ENCODE results near the gene PCBP3.

The PCBP3 gene

DNA sequence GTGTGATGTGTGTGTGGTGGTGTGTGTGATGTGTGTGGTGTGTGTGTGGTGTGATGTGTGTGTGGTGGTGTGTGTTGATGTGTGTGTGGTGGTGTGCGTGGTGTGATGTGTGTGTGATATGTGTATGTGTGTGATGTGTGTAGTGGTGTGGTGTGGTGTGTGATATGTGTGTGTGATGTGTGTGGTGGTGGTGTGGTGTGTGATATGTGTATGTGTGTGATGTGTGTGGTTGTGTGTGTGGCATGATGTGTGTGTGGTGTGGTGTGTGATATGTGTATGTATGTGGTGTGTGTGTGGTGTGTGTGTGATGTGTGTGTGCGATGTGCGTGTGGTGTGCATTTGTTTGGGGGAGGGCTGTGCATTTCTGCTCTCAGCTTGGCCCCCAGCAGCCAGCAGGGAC is 7.1 kb upstream of the PCBP3 start:
- H3K27me3 ChIP-seq = no peaks in the 10 kb centered on the region
- H3K4me3 ChIP-seq = no peak overlapping the region
- TF ChIP-seq Cebpa-rat (IDR thresholded peaks at IDR 0.05) = no peak
- H3K4me2 ChIP-seq = peak overlapping the region in 7 of 11 experiments; percentile 6 to 92 (median 46); a peak in 11 of 22 replicates
- 0 out of 22 replicates have a peak overlapping the region, but pooled peaks of 1 of the 11 experiments have one; percentile 8 for H3K27ac ChIP-seq
- peaks cover 15 to 20% (median 17%) of the 10 kb centered on the region in 11 experiments for H3K9me3 ChIP-seq (replicated peaks in 1 of 11)
- H3K9ac ChIP-seq = 0 out of 22 replicates have a peak overlapping the region, but pooled peaks of 1 of the 11 experiments have one; percentile 1
- H3K36me3 ChIP-seq = peaks cover 0 to 7% (median 3%) of the 10 kb centered on the region in 11 experiments; a peak in 12 of 22 replicates
- H3K4me1 ChIP-seq = peaks cover 34 to 89% (median 83%) of the 10 kb centered on the region in 10 experiments
- peaks cover 0 to 17% (median 0%) of the 10 kb centered on the region in 11 experiments; a peak in 2 of 22 replicates for H4K20me1 ChIP-seq

DNA sequence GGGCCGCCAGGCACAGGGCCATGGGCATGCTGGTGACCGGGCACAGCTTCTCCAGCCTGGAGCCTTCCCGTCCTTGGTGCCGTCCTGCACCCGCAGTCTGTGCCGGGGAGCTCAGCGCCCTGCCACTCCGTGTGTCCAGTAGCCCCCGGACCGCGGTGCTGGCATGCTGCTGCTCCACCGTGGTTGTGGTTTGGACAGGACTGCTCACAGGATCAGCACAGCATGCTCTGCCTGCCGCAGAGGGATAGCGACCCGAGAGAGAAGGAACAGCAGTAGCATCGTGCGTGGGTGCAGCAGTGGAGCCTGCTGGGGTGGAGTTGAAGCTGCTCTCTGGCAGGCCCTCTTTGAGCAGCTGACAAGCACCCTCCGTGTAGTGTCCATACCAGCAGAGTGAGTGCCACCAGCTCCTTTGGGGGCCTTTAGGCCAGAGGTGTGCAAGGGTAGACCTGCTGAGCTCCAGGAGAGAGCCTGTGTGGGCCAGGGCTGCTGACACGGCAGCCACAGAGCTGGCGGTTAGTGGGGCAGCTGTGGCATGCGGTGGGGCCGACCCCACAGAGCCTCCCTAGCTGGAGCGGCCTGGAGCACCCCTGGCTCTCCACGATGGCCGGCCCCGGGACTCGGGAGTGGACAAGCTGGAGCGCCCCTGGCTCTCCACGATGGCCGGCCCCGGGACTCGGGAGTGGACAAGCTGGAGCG is 6.4 kb upstream of the PCBP3 start:
- H3K27me3 ChIP-seq = no peaks in the 10 kb centered on the region
- peaks cover 8 to 14% (median 11%) of the 10 kb centered on the region in 11 experiments for H3K9me3 ChIP-seq (replicated peaks in 1 of 11)
- H3K9ac ChIP-seq = 0 out of 22 replicates have a peak overlapping the region, but pooled peaks of 1 of the 11 experiments have one; percentile 1
- H3K4me2 ChIP-seq = peak overlapping the region in 7 of 11 experiments; percentile 6 to 86 (median 21); a peak in 9 of 22 replicates
- peaks cover 0 to 3% (median 0%) of the 10 kb centered on the region in 11 experiments; a peak in 1 of 22 replicates for H3K36me3 ChIP-seq
- 0 out of 22 replicates have a peak overlapping the region, but pooled peaks of 1 of the 11 experiments have one; percentile 8 for H3K27ac ChIP-seq
- H3K4me1 ChIP-seq = peaks cover 39 to 89% (median 83%) of the 10 kb centered on the region in 10 experiments
- H3K4me3 ChIP-seq = no peak overlapping the region
- H4K20me1 ChIP-seq = peaks cover 0 to 17% (median 0%) of the 10 kb centered on the region in 11 experiments; a peak in 2 of 22 replicates
- no peak for TF ChIP-seq Cebpa-rat (IDR thresholded peaks at IDR 0.05)

DNA sequence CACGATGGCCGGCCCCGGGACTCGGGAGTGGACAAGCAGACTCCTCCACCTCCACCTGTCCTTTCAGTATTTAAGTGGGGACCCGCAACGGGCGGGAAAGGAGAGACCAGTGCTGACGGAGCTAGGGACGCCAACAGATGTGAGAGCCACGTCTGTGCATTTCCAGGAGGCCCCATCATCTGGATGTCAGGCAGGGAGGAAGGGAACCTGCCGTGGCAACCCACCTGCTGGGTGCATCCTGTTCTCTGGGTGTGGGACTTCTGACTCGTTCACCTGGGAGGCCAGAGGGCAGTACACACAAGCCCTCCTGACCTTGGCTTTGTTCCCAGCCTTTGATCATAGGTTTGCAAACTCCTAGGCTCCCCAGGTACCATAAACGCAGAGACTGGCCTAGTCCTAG is 5.6 kb upstream of the PCBP3 start:
- H3K9ac ChIP-seq = no peak overlapping the region
- peaks cover 0 to 17% (median 0%) of the 10 kb centered on the region in 11 experiments; a peak in 2 of 22 replicates for H4K20me1 ChIP-seq
- TF ChIP-seq Cebpa-rat (IDR thresholded peaks at IDR 0.05) = no peak
- H3K9me3 ChIP-seq (replicated peaks in 1 of 11) = peaks cover 3 to 6% (median 3%) of the 10 kb centered on the region in 11 experiments; a peak in 20 of 22 replicates
- H3K36me3 ChIP-seq = peaks cover 0 to 2% (median 0%) of the 10 kb centered on the region in 11 experiments; a peak in 1 of 22 replicates
- no peak overlapping the region for H3K4me3 ChIP-seq
- H3K27me3 ChIP-seq = no peaks in the 10 kb centered on the region
- H3K4me2 ChIP-seq = peak overlapping the region in 6 of 11 experiments; percentile 86 to 97 (median 94); a peak in 8 of 22 replicates
- H3K4me1 ChIP-seq = peaks cover 39 to 86% (median 78%) of the 10 kb centered on the region in 10 experiments
- no peak overlapping the region for H3K27ac ChIP-seq

DNA sequence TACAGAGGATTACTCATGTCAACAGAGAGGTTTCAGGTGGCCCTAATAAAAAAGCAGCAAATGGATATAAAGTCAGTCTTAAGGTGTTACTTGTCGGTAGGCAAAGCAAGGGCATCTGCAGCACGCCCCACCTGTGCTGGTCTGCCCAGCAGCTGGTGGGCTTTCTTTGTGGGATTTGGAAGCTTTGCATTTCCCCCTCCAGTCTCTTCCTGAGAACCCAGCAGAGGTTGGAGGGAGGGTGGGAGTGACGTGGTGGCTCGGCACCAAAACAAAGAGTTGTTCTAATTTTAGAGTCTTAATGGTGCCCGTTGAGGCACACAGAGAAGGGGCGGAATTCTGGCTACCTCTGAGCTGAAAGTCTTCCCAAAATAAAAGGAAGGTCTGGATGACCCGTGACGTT is 4.8 kb upstream of the PCBP3 start:
- TF ChIP-seq Cebpa-rat (IDR thresholded peaks at IDR 0.05) = no peak
- Histone ChIP-seq H3K4me3 (no peak overlapping the region), H3K27me3 (no peaks in the 10 kb centered on the region), H3K36me3 (no peaks in the 10 kb centered on the region), H3K9me3 (replicated peaks in 1 of 11) (no peaks in the 10 kb centered on the region), H3K4me1 (peaks cover 39 to 83% (median 76%) of the 10 kb centered on the region in 10 experiments), H3K9ac (peak overlapping the region in 2 of 11 experiments; percentile 5 to 23; a peak in 3 of 22 replicates), H4K20me1 (peaks cover 0 to 17% (median 0%) of the 10 kb centered on the region in 11 experiments; a peak in 5 of 22 replicates), H3K27ac (peak overlapping the region in 3 of 11 experiments; percentile 63 to 75 (median 73); a peak in 5 of 22 replicates), H3K4me2 (peak overlapping the region in 10 of 11 experiments; percentile 75 to 97 (median 90); a peak in 18 of 22 replicates)

DNA sequence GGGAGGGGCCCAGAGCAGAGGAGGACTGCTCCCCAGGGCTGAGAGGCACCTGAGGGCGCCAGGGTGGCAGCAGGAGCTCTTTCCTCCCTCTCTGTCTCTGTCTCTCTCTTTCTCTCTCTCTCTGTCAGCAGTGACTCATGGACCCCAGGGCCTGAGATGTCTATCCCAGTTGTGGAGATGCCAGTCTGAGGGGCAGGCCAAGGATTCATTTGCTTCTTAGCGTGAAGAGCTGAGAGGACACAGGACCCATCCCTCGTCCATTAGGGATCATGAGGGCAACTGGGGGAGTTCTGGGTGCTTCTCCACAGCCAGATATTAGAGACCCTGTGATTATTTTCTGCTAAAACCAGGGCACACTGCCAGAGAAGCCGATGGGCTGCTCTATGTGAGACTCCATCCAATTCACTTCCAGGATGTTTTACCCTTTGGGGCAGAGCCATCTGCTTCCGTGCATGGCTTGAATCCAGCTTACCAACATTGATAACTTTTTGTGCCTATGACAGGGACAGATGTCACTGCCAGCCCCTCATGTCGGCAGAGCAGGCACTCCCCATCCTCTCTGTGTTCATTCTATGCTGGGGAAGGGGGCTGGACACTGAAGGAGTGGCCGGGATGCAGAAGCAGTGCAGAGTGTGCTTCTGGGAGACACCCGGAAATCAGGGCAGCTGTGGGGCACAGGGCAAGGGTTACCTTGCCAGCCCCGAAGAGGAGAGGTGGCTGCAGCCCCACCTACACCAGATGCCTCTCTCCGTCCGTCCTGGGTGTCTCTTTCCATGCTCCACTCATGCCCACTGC is 4.1 kb upstream of the PCBP3 start:
- H3K27ac ChIP-seq = peak overlapping the region in 7 of 11 experiments; percentile 59 to 75 (median 65); a peak in 10 of 22 replicates
- H3K4me2 ChIP-seq = peak overlapping the region; percentile 75 to 97 (median 88)

DNA sequence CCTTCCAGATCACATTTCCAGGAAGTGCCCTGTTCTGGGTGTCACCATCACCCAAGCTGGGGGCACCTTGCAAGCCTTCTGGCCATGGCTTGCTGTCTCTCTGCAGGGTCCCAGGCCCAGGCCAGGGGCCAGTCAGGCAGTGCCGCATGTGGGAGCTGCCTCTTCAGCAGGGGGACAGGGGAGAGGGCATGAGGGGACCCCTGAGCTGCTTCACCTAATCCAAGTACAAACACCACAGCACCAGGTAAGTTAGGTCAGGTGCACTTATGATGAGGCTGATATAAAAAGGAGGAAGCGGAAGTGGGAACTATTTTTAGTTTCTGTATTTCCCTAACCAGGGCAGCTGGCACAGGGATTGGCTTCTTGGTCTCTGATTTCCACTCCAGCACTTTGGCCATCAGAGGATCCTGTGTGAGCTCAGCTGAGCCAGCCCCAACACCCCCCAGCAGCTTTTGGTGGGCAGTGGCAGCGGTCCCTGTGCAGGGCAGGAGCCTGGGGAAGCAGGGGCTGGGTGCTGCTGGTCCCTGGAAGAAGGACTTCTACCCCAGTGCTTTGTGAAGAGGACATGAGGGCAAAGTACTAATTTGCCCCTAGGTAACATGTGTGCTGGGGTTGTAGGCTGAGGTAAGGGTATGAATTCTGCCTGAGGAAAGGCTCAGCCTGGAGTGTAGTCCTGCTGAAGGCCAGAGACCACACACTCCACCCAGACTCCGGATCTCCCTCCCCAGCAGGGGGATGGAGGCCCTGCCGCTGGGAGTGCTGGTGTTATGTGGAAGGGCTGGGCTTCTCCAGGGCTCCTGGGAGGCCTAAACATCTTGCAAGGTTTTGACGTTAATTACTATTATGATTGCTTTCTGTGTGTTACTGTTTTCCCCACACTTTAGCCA is 3.3 kb upstream of the PCBP3 start:
- H3K27ac ChIP-seq = peak overlapping the region in 9 of 11 experiments; percentile 47 to 75 (median 63); a peak in 19 of 22 replicates
- H3K4me1 ChIP-seq = peaks cover 41 to 80% (median 75%) of the 10 kb centered on the region in 10 experiments
- H3K27me3 ChIP-seq = no peaks in the 10 kb centered on the region
- H3K9me3 ChIP-seq (replicated peaks in 1 of 11) = no peaks in the 10 kb centered on the region
- peak overlapping the region in 3 of 10 experiments; percentile 18 to 23 (median 18); a peak in 6 of 20 replicates for H3K4me3 ChIP-seq
- peak overlapping the region; percentile 22 to 68 (median 54); a peak in 18 of 22 replicates for H3K9ac ChIP-seq
- peak overlapping the region; percentile 75 to 97 (median 88) for H3K4me2 ChIP-seq
- no peak for TF ChIP-seq Cebpa-rat (IDR thresholded peaks at IDR 0.05)
- H4K20me1 ChIP-seq = peaks cover 0 to 31% (median 12%) of the 10 kb centered on the region in 11 experiments; a peak in 19 of 22 replicates
- no peaks in the 10 kb centered on the region for H3K36me3 ChIP-seq

More for the DNA sequence above, 4.1 kb upstream of the PCBP3 start:
- Histone ChIP-seq H3K4me1 (peaks cover 41 to 80% (median 75%) of the 10 kb centered on the region in 10 experiments), H4K20me1 (peaks cover 0 to 23% (median 4%) of the 10 kb centered on the region in 11 experiments; a peak in 18 of 22 replicates), H3K36me3 (no peaks in the 10 kb centered on the region), H3K9me3 (replicated peaks in 1 of 11) (no peaks in the 10 kb centered on the region), H3K4me3 (no peak overlapping the region; a peak in 1 of 20 replicates), H3K27me3 (no peaks in the 10 kb centered on the region), H3K9ac (peak overlapping the region in 6 of 11 experiments; percentile 3 to 68 (median 63); a peak in 9 of 22 replicates)
- TF ChIP-seq Cebpa-rat (IDR thresholded peaks at IDR 0.05) = no peak

DNA sequence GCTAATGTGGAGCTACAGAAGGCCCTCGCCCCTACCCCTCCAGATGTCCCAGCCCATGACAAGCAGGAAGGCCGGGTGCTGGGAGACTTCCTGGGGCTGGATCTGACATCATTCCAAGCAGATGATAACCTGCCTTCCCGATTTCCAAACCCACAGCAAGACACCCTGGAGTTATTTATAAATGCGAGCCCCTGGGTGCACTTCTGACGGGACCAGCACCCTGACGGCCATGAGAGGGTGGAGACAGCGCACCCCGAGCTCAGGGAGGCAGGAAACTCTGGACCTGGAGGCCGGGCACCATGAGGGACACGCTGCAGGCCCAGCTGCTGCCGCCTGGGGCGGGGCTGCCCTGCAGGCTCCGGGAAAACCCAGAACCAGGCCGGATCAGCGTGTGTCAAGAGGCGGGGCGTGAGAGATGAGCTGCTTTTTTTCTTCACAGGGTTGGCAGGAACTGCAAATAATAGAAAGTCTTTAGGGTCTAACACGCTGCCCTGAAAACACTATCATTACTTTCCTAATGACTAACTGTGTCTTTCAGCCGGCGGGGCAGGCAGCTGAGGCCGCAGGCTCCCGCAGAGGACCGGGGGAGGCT is 2.5 kb upstream of the PCBP3 start:
- H3K4me2 ChIP-seq = peak overlapping the region; percentile 75 to 97 (median 88)
- H3K9ac ChIP-seq = peak overlapping the region in 9 of 11 experiments; percentile 22 to 68 (median 55); a peak in 16 of 22 replicates
- H3K36me3 ChIP-seq = no peaks in the 10 kb centered on the region
- peak overlapping the region in 2 of 10 experiments; percentile 18 to 23; a peak in 4 of 20 replicates for H3K4me3 ChIP-seq
- H3K27me3 ChIP-seq = no peaks in the 10 kb centered on the region
- peak overlapping the region in 9 of 11 experiments; percentile 47 to 75 (median 63); a peak in 17 of 22 replicates for H3K27ac ChIP-seq
- no peaks in the 10 kb centered on the region for H3K9me3 ChIP-seq (replicated peaks in 1 of 11)
- H3K4me1 ChIP-seq = peaks cover 41 to 79% (median 75%) of the 10 kb centered on the region in 10 experiments
- no peak for TF ChIP-seq Cebpa-rat (IDR thresholded peaks at IDR 0.05)
- H4K20me1 ChIP-seq = peaks cover 5 to 36% (median 20%) of the 10 kb centered on the region in 11 experiments; a peak in 19 of 22 replicates
